H1 (cell line): ENCODE results near the gene GALNT2. TPM values are rescaled to one million over a fixed set of nuclear protein-coding genes. Genes with fewer than 3 reads are reported as not detected.

ENCODE experiments used
- E2F6 ChIP-seq: IDR thresholded peaks from 2 replicates; pipeline ENCODE4 v1.6.1; 2012; ENCODE audit warnings: inconsistent platforms
- MAFK ChIP-seq: IDR thresholded peaks from 2 replicates; pipeline ENCODE4 v1.6.1; 2012; ENCODE audit warnings: low read depth, mild to moderate bottlenecking, improper control_type of control experiment, low read length
- RNF2 ChIP-seq: fragments of 200-900, 300-1000 bp; sonication (generic); IDR thresholded peaks from 2 replicates; pipeline ENCODE4 v1.7.1; 2016; ENCODE audit warnings: borderline replicate concordance, low read depth, mild to moderate bottlenecking, antibody characterized with exemption, low read length; ENCODE audit not compliant: poor library complexity, severe bottlenecking; ENCODE audit errors: missing control alignments
- RXRA ChIP-seq: IDR thresholded peaks from 2 replicates; pipeline ENCODE4 v1.6.1; 2011; ENCODE audit warnings: low read depth, mild to moderate bottlenecking, low read length, moderate library complexity; ENCODE audit not compliant: insufficient read depth
- SIX5 ChIP-seq: IDR thresholded peaks from 2 replicates; pipeline ENCODE4 v1.6.1; 2011; ENCODE audit warnings: mild to moderate bottlenecking, low read depth, low read length
- polyA plus RNA-seq, 7 experiments: library from polyadenylated mRNA; depleted of rRNA in 3 of 7; stranded (reverse) in 5 of 7; unstranded in 2 of 7; fragments of >200 nt in 5 of 7; fragments of 200-250 nt in 2 of 7; gene quantifications; 1 replicate in 5 of 7; 2 replicates in 1 of 7; 4 replicates in 1 of 7; pipeline versions ENCODE4 v1.2.1 to v1.2.3, GENCODE V29; 2011 to 2013; ENCODE audit warnings: missing spikeins in 2 of 7, mixed read lengths in 2 of 7
- total RNA-seq: library from RNA; stranded (reverse); fragmentation: NEBNext Ultra II Directional; extraction: Animal tissue kit (Norgen Biotek cat#: 25700); gene quantifications from 2 replicates; pipeline ENCODE4 v1.2.1, GENCODE V29; 2021

Gene GALNT2
- total and polyA plus RNA-seq, 2 of the 8 experiments (the other 6 are each of a cell fraction or from before 2014, with no cell fraction given): 34.5 to 75.3 TPM

- TF ChIP-seq MAFK (no peak), E2F6 (no peak), RXRA (no peak), RNF2 (no peak), SIX5 (no peak)
These were observed 218.3 kb downstream of the GALNT2 start (continued) for GRCh38 chr1:230285351-230285750.
